ENCODE measurements around the gene TAS2R8.

GRCh38 chr12:10783252-10783651 lies 23.8 kb downstream of the TAS2R8 start:
- TF ChIP-seq, protein P1, sequence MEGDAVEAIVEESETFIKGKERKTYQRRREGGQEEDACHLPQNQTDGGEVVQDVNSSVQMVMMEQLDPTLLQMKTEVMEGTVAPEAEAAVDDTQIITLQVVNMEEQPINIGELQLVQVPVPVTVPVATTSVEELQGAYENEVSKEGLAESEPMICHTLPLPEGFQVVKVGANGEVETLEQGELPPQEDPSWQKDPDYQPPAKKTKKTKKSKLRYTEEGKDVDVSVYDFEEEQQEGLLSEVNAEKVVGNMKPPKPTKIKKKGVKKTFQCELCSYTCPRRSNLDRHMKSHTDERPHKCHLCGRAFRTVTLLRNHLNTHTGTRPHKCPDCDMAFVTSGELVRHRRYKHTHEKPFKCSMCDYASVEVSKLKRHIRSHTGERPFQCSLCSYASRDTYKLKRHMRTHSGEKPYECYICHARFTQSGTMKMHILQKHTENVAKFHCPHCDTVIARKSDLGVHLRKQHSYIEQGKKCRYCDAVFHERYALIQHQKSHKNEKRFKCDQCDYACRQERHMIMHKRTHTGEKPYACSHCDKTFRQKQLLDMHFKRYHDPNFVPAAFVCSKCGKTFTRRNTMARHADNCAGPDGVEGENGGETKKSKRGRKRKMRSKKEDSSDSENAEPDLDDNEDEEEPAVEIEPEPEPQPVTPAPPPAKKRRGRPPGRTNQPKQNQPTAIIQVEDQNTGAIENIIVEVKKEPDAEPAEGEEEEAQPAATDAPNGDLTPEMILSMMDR (conservative IDR thresholded peaks at IDR 0.05; ENCODE audit: low read depth, low read length) = no peak
- TF ChIP-seq EZH2phosphoT487 (IDR thresholded peaks at IDR 0.05; ENCODE audit: borderline replicate concordance, low read length) = no peak
- TF ChIP-seq EZH2 (IDR thresholded peaks at IDR 0.05; ENCODE audit: low read length, unreplicated experiment) = no peak
